ENCODE results near the gene TWIST2. TPM values are rescaled to one million over a fixed set of nuclear protein-coding genes. Genes with fewer than 3 reads are reported as not detected.

TWIST2 gene
- total and polyA plus RNA-seq, 9 of the 15 experiments (the other 6 are each of a cell fraction or from before 2014, with no cell fraction given) = not detected

- no peak for TF ChIP-seq ZNF609 (CRISPR knock-in tag; IDR thresholded peaks at IDR 0.05; ENCODE audit: borderline replicate concordance)
- TF ChIP-seq ATF4 (CRISPR knock-in tag; IDR thresholded peaks at IDR 0.05) = no peak
- TF ChIP-seq ETS2 (tag; IDR thresholded peaks at IDR 0.05; ENCODE audit: borderline replicate concordance, poor library complexity, severe bottlenecking) = no peak
- TF ChIP-seq EP300 (IDR thresholded peaks at IDR 0.05; ENCODE audit: low read length) = no peak
- no peak for TF ChIP-seq ZNF175 (CRISPR knock-in tag; IDR thresholded peaks at IDR 0.05; ENCODE audit: low read depth)
- TF ChIP-seq ZNF696 (CRISPR knock-in tag; conservative IDR thresholded peaks at IDR 0.05) = no peak
Observed at GRCh38 chr2:238818561-238818960, 29.3 kb upstream of the TWIST2 start (continued).

Measured in K562 (cell line).